SH-SY5Y (cell line): ENCODE data around the gene CAMKK1.

Experiments used
- GATA2 ChIP-seq: IDR thresholded peaks from 2 replicates; pipeline ENCODE4 v1.6.1; 2011; ENCODE audit warnings: mild to moderate bottlenecking, low read depth, low read length
- GATA3 ChIP-seq: IDR thresholded peaks from 2 replicates; pipeline ENCODE4 v1.6.1; 2011; ENCODE audit warnings: low read depth, mild to moderate bottlenecking, low read length, moderate library complexity

CAMKK1 gene

GRCh38 chr17:3894911-3895343, 2.1 kb upstream of the CAMKK1 start:
- TF ChIP-seq GATA2 (no peak), GATA3 (no peak)

GRCh38 chr17:3894188-3894587, 1.3 kb upstream of the CAMKK1 start:
- no peak for TF ChIP-seq GATA2
- no peak for TF ChIP-seq GATA3

DNA sequence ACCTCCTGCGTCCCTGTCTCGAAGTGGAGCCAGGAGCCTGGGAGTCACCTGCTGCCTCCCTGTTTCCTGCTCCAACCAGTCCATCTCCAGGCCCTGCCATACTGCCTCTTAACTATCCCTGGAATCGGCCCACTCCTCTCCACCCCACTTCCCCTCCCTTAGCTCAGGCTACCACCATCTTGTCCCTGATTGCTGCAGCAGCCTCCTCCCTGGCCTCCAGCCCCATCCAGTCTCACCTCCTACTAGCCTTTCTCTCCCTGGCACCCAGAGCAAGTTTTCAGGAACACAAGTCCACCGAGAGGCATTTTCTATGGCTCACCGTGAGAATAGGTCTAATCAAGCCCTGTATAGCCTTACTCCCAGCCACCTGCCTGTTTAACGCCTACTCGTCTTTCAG, 865 bp upstream of the CAMKK1 start:
- no peak for TF ChIP-seq GATA2
- TF ChIP-seq GATA3: no peak

GRCh38 chr17:3892095-3892998, 506 bp downstream of the CAMKK1 start:
- TF ChIP-seq GATA2: no peak
- no peak for TF ChIP-seq GATA3

GRCh38 chr17:3891626-3892094, 1.2 kb downstream of the CAMKK1 start:
- TF ChIP-seq GATA3: no peak
- no peak for TF ChIP-seq GATA2

DNA sequence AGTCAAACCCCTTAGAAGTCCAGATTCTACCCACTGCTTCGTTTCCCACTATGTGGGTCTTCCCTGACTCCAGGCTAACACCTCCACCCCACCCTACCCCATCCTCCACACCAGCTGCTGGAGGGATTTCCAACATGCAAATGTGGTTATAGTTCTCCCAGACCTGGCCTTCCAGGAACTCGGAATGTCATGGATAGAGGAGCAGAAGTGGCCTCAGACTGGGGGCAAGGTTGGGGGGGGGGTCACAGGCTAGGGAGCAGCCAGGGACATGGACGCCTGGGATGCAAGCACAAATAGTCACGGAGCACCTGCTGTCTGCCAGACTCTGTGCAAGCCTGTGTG, 2.0 kb downstream of the CAMKK1 start:
- TF ChIP-seq GATA2 (no peak), GATA3 (no peak)

DNA sequence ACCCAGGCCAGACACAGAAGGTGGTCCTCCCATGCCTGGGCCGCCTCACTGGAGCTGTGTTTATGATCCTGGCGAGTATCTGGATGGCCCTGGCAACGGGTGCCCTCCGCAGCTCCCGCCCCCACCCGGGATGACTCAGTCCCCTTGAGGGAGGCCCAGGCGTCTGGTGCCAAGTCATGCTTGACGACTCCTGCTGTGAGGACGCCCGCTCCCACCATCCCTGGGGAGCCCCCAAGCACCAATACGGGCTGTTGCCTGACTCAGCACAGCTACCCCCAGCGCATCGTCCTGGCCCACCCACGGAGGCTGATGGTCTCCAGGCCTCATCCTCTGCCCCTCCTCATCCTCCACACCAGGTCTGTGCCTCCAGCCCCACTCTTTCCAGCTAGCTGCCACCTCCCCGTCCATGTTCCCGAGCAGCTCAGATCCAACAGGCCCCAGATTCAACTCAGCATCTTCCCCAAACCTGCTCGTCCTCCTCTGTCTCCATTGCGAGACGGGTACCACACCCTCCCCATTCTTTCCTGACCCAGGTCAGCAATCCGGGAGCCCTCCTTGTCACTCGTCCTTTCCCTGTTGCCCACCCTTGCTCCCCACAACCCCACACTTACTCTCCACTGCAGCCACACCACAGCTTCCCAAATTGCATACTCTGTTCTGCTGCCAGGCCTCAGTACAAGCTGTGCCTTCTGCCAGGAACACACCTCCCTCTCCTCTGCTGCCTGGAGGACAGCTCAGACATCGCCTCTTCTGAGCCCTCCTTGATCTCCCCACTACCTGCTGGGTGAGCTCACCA, 2.6 kb downstream of the CAMKK1 start:
- TF ChIP-seq GATA2: no peak
- TF ChIP-seq GATA3: no peak

- TF ChIP-seq GATA2 (no peak), GATA3 (no peak)
Measured at GRCh38 chr17:3889325-3890012, 3.4 kb downstream of the CAMKK1 start.

DNA sequence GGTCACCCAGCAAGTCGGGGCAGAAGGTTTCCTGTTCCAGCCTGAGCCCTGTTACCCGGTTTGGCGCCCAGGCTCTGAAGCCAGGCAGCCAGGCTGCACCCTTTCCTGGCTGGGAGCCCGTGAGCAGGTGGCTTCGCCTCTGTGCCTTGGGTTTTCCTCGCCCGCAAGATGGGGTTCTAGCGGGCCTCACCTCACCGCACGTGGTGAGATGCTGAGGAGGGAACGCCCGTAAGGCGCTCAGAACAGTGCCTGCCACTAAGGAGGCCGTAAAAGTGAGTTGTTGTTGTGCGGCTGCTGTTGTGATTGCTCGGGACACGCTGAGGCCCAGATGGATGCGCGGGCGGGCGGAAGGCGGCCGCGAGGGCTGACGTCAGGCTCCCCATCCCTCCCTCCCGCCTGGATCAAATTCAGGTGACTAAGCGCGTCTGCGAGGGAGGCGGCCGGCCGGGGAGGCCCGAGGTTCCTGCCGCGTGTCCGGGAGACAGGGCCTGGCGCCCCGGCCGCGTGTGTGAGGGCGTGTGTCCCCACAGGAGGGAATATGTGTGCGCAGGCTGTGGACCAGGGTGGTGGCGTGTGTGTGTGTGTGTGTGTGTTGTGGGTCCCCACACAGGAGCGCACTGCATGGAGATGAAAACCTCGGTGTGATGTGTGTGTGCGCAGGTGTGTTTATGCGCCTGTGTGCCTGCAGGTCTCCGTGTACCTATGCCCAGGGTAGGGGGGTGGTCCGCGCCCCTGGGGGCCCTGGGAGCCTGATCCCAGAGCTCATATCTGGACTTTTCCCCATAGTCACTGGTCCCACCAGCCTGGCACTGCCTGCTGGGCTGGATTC, 4.3 kb downstream of the CAMKK1 start:
- TF ChIP-seq GATA3 (no peak), GATA2 (no peak)

DNA sequence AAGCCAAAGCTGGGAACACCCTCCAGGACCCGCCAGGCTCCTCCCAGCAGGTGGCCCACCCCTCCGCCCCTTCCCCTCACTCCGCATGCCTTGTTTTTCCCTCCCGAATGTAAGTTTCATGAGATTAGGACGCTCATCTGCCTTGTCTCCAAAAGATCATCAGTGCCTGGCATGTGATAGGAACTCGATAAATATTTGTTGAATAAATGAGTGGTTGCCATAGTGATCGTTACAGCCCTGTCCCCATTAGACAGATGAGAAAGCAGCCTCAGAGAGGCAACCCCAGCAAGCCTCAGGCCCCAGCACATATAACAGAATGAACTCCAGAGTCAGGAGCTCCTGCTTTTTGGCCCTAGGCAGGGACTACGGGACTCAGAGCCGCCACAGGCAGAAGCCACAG, 5.0 kb downstream of the CAMKK1 start:
- TF ChIP-seq GATA2 (no peak), GATA3 (no peak)

GRCh38 chr17:3887394-3887793, 5.5 kb downstream of the CAMKK1 start:
- TF ChIP-seq GATA3 (no peak), GATA2 (no peak)

DNA sequence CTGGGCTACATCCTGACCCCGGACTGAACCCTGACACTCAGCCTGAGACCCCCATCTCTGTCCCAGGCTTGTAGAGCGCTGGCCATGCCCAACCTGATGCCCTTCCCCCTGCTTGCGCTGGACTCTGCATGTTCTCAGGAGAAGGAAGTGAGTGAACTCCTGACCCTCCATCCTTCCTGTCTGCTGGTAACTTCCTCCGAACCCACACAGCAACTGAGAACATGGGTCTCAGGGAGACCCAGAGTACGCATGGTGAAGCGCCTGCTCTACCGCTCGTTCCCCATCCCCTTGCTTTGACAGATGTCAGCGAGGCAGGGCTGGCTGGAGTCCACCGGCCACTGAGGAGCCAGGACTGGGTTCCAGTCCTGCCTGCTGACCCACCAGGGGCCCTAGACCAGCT, 6.1 kb downstream of the CAMKK1 start:
- TF ChIP-seq GATA2 (no peak), GATA3 (no peak)

DNA sequence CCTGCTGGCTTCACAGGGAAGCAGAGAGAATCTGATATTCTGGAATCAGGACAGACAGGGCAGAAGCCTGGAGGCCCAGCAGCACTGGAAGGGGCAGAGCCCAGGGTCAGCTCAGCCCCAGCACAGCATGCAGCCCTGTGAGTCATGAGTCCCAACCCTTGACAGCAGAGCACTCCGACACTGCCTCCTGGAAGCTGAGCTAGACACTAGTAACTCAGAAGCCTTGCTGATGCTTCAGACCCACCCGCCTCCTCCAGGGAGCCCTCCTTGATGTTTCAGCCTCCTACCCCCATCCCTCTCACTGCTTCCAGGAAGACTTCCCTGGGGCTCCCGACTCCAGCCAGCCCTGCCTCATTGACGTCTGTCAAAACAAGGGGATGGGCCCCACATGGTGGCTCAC, 6.9 kb downstream of the CAMKK1 start:
- TF ChIP-seq GATA2: no peak
- TF ChIP-seq GATA3: no peak
